Measurements from ENCODE around the gene MAP2K5. TPM values are rescaled to one million over a fixed set of nuclear protein-coding genes. Genes with fewer than 3 reads are reported as not detected.

MAP2K5 gene
- polyA plus RNA-seq, 2 of the 4 experiments (the other 2 are of a cell fraction), result 7.8 to 11.0 TPM

DNA sequence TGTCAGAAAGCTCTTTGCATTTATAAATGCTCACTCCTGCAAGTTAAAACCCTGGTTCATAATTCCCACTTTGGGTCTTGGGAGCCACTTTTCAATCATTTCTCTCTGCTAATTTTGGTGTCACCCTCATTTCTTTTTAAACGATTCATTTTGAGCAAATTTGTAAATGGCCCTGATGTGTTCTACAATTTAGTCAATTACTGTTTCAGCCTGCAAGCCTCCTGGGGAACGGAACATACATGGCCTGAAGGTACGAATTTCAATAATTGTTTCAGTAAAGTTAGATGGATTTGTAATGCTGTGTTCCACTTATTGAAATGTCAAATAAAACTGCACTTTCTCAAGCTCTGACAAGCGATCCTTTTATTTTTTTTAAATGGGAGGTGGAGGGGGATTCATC, 43.2 kb downstream of the MAP2K5 start (continued):
- TF ChIP-seq, protein P1, sequence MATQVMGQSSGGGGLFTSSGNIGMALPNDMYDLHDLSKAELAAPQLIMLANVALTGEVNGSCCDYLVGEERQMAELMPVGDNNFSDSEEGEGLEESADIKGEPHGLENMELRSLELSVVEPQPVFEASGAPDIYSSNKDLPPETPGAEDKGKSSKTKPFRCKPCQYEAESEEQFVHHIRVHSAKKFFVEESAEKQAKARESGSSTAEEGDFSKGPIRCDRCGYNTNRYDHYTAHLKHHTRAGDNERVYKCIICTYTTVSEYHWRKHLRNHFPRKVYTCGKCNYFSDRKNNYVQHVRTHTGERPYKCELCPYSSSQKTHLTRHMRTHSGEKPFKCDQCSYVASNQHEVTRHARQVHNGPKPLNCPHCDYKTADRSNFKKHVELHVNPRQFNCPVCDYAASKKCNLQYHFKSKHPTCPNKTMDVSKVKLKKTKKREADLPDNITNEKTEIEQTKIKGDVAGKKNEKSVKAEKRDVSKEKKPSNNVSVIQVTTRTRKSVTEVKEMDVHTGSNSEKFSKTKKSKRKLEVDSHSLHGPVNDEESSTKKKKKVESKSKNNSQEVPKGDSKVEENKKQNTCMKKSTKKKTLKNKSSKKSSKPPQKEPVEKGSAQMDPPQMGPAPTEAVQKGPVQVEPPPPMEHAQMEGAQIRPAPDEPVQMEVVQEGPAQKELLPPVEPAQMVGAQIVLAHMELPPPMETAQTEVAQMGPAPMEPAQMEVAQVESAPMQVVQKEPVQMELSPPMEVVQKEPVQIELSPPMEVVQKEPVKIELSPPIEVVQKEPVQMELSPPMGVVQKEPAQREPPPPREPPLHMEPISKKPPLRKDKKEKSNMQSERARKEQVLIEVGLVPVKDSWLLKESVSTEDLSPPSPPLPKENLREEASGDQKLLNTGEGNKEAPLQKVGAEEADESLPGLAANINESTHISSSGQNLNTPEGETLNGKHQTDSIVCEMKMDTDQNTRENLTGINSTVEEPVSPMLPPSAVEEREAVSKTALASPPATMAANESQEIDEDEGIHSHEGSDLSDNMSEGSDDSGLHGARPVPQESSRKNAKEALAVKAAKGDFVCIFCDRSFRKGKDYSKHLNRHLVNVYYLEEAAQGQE (IDR thresholded peaks at IDR 0.05), result no peak
- TF ChIP-seq GATA3 (IDR thresholded peaks at IDR 0.05; ENCODE audit: borderline replicate concordance), result no peak

DNA sequence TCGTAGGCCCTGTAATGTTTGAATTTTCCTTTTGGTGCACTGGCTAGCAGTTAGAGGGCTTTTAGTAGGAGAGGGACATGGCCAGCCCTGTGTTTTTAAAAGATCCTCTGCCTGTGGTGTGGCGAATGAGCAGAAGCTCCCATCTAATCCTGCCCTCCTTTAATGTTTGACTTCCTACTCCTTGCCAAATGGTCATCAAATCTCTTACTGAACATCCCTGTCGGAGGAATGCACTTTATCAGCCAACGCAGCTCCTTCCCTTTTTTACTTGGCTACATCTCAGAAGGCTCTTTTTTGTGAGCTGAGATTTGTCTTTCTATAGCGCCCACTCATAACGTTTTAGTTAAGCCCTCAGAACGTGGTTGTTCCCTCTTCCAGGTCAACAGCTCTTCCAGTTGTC, 44.8 kb downstream of the MAP2K5 start:
- POLR2A ChIA-PET, result no interaction called here
- Histone ChIP-seq H3K27ac (no peak overlapping the region), H3K4me3 (no peak overlapping the region), H3K4me1 (no peaks in the 10 kb centered on the region), H3K4me2 (no peak overlapping the region), H3K9me3 (no peaks in the 10 kb centered on the region)
- 89% methylated on average over 7 of the region's 7 CpGs for WGBS (ENCODE audit: missing lambda C conversion rate)
- no peak for DNase-seq (ENCODE audit: low read depth in 1 of 2, low spot score in 1 of 2)
- no peak for TF ChIP-seq TP53 (CRISPR knock-in tag; IDR thresholded peaks at IDR 0.05)
- TF ChIP-seq, protein P2, sequence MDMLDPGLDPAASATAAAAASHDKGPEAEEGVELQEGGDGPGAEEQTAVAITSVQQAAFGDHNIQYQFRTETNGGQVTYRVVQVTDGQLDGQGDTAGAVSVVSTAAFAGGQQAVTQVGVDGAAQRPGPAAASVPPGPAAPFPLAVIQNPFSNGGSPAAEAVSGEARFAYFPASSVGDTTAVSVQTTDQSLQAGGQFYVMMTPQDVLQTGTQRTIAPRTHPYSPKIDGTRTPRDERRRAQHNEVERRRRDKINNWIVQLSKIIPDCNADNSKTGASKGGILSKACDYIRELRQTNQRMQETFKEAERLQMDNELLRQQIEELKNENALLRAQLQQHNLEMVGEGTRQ (IDR thresholded peaks at IDR 0.05), result no peak
- no peak for TF ChIP-seq SMC3 (IDR thresholded peaks at IDR 0.05)
- TF ChIP-seq, protein P3, sequence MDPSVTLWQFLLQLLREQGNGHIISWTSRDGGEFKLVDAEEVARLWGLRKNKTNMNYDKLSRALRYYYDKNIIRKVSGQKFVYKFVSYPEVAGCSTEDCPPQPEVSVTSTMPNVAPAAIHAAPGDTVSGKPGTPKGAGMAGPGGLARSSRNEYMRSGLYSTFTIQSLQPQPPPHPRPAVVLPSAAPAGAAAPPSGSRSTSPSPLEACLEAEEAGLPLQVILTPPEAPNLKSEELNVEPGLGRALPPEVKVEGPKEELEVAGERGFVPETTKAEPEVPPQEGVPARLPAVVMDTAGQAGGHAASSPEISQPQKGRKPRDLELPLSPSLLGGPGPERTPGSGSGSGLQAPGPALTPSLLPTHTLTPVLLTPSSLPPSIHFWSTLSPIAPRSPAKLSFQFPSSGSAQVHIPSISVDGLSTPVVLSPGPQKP (IDR thresholded peaks at IDR 0.05; ENCODE audit: low read depth, low read length), result no peak
- TF ChIP-seq, protein P4, sequence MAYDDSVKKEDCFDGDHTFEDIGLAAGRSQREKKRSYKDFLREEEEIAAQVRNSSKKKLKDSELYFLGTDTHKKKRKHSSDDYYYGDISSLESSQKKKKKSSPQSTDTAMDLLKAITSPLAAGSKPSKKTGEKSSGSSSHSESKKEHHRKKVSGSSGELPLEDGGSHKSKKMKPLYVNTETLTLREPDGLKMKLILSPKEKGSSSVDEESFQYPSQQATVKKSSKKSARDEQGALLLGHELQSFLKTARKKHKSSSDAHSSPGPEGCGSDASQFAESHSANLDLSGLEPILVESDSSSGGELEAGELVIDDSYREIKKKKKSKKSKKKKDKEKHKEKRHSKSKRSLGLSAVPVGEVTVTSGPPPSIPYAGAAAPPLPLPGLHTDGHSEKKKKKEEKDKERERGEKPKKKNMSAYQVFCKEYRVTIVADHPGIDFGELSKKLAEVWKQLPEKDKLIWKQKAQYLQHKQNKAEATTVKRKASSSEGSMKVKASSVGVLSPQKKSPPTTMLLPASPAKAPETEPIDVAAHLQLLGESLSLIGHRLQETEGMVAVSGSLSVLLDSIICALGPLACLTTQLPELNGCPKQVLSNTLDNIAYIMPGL (CRISPR knock-in tag; IDR thresholded peaks at IDR 0.05; ENCODE audit: borderline replicate concordance), result no peak
- no peak for TF ChIP-seq BHLHE40 (IDR thresholded peaks at IDR 0.05; ENCODE audit: low read depth, low read length)
- no peak for TF ChIP-seq CBX2 (IDR thresholded peaks at IDR 0.05; ENCODE audit: borderline replicate concordance, low read depth)
- TF ChIP-seq MAFK (IDR thresholded peaks at IDR 0.05; ENCODE audit: partially characterized antibody), result no peak
- TF ChIP-seq ZFP36 (IDR thresholded peaks at IDR 0.05; ENCODE audit: borderline replicate concordance, partially characterized antibody), result no peak
- TF ChIP-seq, protein P5, sequence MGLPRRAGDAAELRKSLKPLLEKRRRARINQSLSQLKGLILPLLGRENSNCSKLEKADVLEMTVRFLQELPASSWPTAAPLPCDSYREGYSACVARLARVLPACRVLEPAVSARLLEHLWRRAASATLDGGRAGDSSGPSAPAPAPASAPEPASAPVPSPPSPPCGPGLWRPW (IDR thresholded peaks at IDR 0.05), result no peak
- no peak for TF ChIP-seq CBX8 (IDR thresholded peaks at IDR 0.05)
- TF ChIP-seq KDM1A (IDR thresholded peaks at IDR 0.05; ENCODE audit: low read depth), result no peak
- TF ChIP-seq EP300 (IDR thresholded peaks at IDR 0.05), result no peak
- no peak for TF ChIP-seq NR3C1 (IDR thresholded peaks at IDR 0.05)
- TF ChIP-seq, protein P6, sequence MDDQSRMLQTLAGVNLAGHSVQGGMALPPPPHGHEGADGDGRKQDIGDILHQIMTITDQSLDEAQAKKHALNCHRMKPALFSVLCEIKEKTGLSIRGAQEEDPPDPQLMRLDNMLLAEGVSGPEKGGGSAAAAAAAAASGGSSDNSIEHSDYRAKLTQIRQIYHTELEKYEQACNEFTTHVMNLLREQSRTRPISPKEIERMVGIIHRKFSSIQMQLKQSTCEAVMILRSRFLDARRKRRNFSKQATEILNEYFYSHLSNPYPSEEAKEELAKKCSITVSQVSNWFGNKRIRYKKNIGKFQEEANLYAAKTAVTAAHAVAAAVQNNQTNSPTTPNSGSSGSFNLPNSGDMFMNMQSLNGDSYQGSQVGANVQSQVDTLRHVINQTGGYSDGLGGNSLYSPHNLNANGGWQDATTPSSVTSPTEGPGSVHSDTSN (IDR thresholded peaks at IDR 0.05), result no peak
- no peak for TF ChIP-seq FOSL2 (IDR thresholded peaks at IDR 0.05)
- TF ChIP-seq FOSL2 (CRISPR knock-in tag; IDR thresholded peaks at IDR 0.05), result no peak
- no peak for TF ChIP-seq ZC3H11A (IDR thresholded peaks at IDR 0.05)
- TF ChIP-seq RCOR1 (IDR thresholded peaks at IDR 0.05; ENCODE audit: low read depth, low read length), result no peak
- CTCF ChIA-PET, result interaction anchor here (1.1 to 1.7 kb wide), 3 partner anchors 24 to 154 kb away, joined by 3 to 5 read pairs (median 4); no protein-coding TSS in a partner anchor
- no peak for ATAC-seq
- no peak for FAIRE-seq
